Immature natural killer cell (primary cell): ENCODE data around the gene ZNF430. TPM values are rescaled to one million over a fixed set of nuclear protein-coding genes. Genes with fewer than 3 reads are reported as not detected.
"Not testable (repeated sequence)": the region's sequence is repeated elsewhere in the genome, so short reads cannot be mapped to it uniquely, and the experiment has no call there.

ENCODE experiments used
- DNase-seq, 3 donors: peaks; one replicate each; pipeline ENCODE4 v3.0.0; 2022; ENCODE audit warnings: mixed read lengths in 1 of 3
- H3K27ac Mint-ChIP-seq, 6 donors: one replicate each; pipeline ENCODE4 v1.8.0; 2020; ENCODE audit warnings: mixed read lengths in 6 of 6, mild to moderate bottlenecking in 5 of 6, inconsistent platforms in 4 of 6, moderate library complexity in 3 of 6
- H3K27me3 Mint-ChIP-seq, 3 donors: one replicate each; pipeline ENCODE4 v1.8.0; 2020 to 2021; ENCODE audit warnings: low read depth in 3 of 3, mild to moderate bottlenecking in 3 of 3, mixed read lengths in 3 of 3, moderate library complexity in 3 of 3, inconsistent platforms in 1 of 3
- H3K36me3 Mint-ChIP-seq, 3 donors: one replicate each; pipeline ENCODE4 v1.8.0; 2020; ENCODE audit warnings: mixed read lengths in 3 of 3, inconsistent platforms in 2 of 3, mild to moderate bottlenecking in 2 of 3
- H3K4me1 Mint-ChIP-seq, 2 donors: one replicate each; pipeline ENCODE4 v1.8.0; 2020; ENCODE audit warnings: inconsistent platforms in 2 of 2, mild to moderate bottlenecking in 2 of 2, mixed read lengths in 2 of 2, moderate library complexity in 1 of 2
- H3K4me3 Mint-ChIP-seq, 5 donors: one replicate each; pipeline ENCODE4 v1.8.0; 2020; ENCODE audit warnings: mild to moderate bottlenecking in 5 of 5, mixed read lengths in 5 of 5, inconsistent platforms in 3 of 5, moderate library complexity in 3 of 5
- H3K9me3 Mint-ChIP-seq, 6 donors: one replicate each; pipeline ENCODE4 v1.8.0; 2020; ENCODE audit warnings: mild to moderate bottlenecking in 6 of 6, mixed read lengths in 6 of 6, inconsistent platforms in 4 of 6, moderate library complexity in 3 of 6
- polyA plus RNA-seq, 3 donors: library from polyadenylated mRNA; unstranded; fragments of 300-500 nt; fragmentation: Illumina TruSeq; gene quantifications; one replicate each; pipeline ENCODE4 v1.2.3, GENCODE V29; 2021

Gene ZNF430
- polyA plus RNA-seq: 10 to 100 TPM; 11.7 to 38.7 (median 23.1) TPM

DNA sequence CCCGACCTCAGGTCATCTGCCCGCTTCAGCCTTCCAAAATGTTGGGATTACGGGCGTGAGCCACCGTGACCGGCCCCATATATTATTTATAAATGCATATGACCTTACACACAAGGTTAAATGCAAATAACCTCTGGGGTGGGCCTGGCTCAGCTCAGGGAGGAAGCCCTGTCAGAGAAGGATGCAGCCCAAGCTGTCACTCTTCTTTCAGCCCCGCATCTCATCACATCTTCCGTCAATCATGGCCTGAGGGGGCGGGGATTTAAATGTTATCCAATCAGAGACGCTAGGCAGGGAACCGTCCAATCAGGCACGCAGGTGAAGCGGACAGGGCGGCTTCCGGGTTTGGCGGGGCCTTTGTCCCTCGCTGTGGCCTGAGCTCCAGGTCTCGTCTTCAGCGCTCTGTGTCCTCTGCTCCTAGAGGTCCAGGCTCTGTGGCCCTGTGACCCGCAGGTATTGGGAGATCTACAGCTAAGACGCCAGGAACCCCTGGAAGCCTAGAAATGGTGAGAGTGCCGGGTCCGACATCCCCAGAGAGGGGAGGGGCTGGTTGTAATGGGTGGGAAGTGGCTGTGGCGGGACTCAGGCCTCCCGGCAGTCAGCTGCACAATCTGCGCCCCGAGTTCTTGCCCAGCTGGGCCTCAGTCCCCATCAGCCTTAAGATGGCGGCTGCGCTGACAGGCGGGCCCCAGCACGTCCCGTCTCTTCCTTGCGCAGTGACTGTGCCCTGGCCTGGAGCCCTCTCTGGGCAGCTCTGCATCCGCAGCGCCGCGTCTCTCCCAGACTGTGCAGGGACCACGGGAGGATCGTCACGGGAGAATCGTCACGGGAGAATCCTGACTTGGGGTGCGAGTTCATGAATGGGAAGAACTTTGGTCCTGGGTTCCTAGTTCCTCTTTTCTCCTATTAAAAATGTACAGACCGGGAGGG is at the start of gene ZNF430:
Gene ZNF430, plus strand, starts transcription at position 360 of the 930 bp plus-strand sequence. Its CDS starts 144 bp downstream, at position 504.
- H3K4me1 Mint-ChIP-seq: peaks cover 43 to 56% of the 10 kb centered on the region in 2 donors
- H3K4me3 Mint-ChIP-seq: peak within 1 kb of the TSS; percentile 99 to 100 (median 100)
- peak within 1 kb of the TSS; percentile 98 to 100 (median 99) for H3K27ac Mint-ChIP-seq
- no peaks in the 10 kb centered on the region for H3K9me3 Mint-ChIP-seq
- DNase-seq: peak; percentile 94 to 95 (median 94)
- H3K27me3 Mint-ChIP-seq: peaks cover 7 to 17% (median 10%) of the 10 kb centered on the region in 3 donors
- H3K36me3 Mint-ChIP-seq: peaks cover 5 to 16% (median 8%) of the 10 kb centered on the region in 3 donors

DNA sequence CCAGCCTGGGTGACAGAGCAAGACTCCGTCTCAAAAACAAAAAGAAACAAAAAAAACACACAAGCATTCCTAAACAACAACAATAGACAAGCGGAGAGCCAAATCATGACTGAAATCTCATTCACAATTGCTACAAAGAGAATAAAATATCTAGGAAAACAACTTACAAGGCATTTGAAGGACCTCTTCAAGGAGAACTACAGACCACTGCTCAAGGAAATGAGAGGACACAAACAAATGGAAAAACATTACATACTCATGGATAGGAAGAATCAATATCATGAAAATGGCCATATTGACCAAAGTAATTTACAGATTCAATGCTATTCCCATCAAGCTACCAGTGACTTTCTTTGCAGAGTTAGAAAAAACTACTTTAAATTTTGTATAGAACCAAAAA is 27.7 kb upstream of the ZNF430 start:
- not testable (repeated sequence) for H3K4me3 Mint-ChIP-seq, DNase-seq, H3K36me3 Mint-ChIP-seq, H3K4me1 Mint-ChIP-seq, H3K27ac Mint-ChIP-seq, H3K27me3 Mint-ChIP-seq
- peaks cover 8 to 18% (median 12%) of the 10 kb centered on the region in 6 donors for H3K9me3 Mint-ChIP-seq

DNA sequence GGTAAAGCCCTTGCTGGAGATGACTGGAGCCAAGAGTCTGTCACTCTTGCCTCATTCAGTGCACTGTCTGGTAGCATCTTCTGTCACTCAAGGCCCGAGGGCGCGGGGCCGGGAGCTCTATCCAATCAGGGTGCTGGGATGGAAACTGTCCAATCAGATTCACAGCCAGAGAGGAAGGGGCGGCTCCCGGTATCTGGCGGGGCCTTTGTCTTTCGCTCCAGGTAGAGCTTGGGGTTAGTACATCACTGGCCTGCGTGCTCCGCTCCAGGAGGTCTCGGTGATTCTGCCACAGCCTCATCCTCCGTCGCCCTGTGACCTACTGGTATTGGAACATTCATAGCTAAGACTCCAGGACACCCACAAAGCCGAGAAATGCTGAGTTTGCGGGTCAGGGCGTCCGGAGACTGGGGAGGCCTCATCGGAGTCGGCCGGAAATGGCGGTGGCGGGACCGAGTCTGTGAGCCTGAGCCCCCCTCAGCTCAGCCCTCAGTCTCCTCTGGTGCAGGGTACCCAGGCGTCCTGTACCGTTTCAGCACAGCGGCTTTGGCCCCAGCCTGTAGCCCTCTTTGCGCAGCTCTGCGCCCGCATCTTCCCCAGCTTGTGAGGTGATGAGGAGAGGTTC is 20.6 kb upstream of the ZNF430 start:
- no peaks in the 10 kb centered on the region for H3K9me3 Mint-ChIP-seq
- H3K4me1 Mint-ChIP-seq: peaks cover 8 to 12% of the 10 kb centered on the region in 2 donors
- H3K4me3 Mint-ChIP-seq: peak overlapping the region; percentile 84 to 89 (median 87)
- H3K27me3 Mint-ChIP-seq: peaks cover 0 to 5% (median 0%) of the 10 kb centered on the region in 3 donors
- no peaks in the 10 kb centered on the region for H3K36me3 Mint-ChIP-seq
- DNase-seq: peak; percentile 79 to 89 (median 85)
- peak overlapping the region in 4 of 6 donors; percentile 3 to 65 (median 46) for H3K27ac Mint-ChIP-seq

DNA sequence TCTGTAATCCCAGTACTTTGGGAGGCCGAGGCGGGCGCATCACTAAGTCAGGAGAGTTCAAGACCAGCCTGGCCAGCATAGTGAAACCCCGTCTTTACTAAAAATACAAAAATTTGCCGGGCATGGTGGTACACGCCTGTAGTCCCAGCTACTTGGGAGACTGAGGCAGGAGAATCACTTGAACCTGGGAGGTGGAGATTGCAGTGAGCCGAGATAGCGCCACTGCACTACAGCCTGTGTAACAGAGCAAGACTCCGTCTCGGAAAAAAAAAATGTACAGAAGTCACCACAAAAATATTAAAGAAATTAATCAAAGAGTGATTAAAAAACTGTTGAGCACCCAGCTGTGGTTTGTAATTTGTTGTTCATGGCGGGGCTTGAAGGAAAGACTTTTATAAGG is 781 bp downstream of the ZNF430 start:
- Mint-ChIP-seq H3K27ac (peak overlapping the region; percentile 98 to 100 (median 99)), H3K4me1 (peaks cover 47 to 63% of the 10 kb centered on the region in 2 donors), H3K36me3 (peaks cover 8 to 21% (median 12%) of the 10 kb centered on the region in 3 donors), H3K27me3 (peaks cover 7 to 18% (median 10%) of the 10 kb centered on the region in 3 donors), H3K4me3 (peak overlapping the region; percentile 99 to 100 (median 100))
- not testable (repeated sequence) for DNase-seq, H3K9me3 Mint-ChIP-seq

DNA sequence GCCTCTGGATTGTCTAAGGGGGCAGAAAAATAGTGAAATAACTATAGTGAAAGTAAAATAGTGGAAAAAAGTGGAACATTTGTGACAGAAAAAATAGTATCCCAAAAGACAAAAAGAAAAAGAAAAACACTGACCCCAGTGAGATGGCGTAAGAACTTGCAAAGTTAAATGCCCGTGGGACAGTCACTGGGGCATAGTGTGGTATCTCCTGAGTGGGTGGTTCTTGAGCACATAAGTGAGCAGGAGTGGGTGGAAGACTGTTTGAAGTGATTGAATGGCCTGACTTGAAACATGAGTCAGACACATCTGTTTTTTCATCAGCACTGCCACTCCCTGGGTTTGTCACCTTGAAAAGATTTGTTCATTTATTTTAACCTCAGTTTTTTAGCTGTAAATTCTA is 2.5 kb downstream of the ZNF430 start:
- Mint-ChIP-seq H3K27ac (peak overlapping the region; percentile 67 to 99 (median 87)), H3K27me3 (peaks cover 7 to 16% (median 10%) of the 10 kb centered on the region in 3 donors), H3K4me3 (peak overlapping the region in 4 of 5 donors; percentile 20 to 100 (median 62)), H3K36me3 (peaks cover 12 to 25% (median 12%) of the 10 kb centered on the region in 3 donors), H3K4me1 (peaks cover 63 to 80% of the 10 kb centered on the region in 2 donors), H3K9me3 (no peaks in the 10 kb centered on the region)
- DNase-seq: no peak

DNA sequence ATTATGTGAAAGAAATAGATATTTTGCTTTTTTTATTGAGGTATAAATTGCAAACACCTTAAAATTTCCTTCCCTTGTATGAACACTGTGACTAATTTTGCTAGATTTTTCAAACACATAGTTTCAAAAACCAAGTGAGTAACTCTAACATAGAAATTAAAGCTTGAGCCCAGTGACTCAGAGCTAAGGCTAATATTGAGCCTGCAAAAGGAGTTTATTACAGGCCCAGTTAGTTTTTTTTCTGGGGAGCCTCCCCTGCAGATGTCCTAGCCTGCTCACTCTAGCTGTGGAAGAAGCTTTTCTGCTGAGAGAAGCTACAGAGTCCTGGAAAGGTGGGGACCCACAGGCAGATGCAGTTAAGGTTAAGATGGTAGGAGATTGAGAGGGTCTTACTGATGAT is 3.4 kb downstream of the ZNF430 start:
- peak overlapping the region in 2 of 6 donors; percentile 11 to 99 for H3K27ac Mint-ChIP-seq
- no peaks in the 10 kb centered on the region for H3K9me3 Mint-ChIP-seq
- no peak overlapping the region for H3K4me3 Mint-ChIP-seq
- H3K4me1 Mint-ChIP-seq: peaks cover 72 to 89% of the 10 kb centered on the region in 2 donors
- peaks cover 7 to 15% (median 10%) of the 10 kb centered on the region in 3 donors for H3K27me3 Mint-ChIP-seq
- no peak for DNase-seq
- H3K36me3 Mint-ChIP-seq: peaks cover 12 to 25% (median 12%) of the 10 kb centered on the region in 3 donors

DNA sequence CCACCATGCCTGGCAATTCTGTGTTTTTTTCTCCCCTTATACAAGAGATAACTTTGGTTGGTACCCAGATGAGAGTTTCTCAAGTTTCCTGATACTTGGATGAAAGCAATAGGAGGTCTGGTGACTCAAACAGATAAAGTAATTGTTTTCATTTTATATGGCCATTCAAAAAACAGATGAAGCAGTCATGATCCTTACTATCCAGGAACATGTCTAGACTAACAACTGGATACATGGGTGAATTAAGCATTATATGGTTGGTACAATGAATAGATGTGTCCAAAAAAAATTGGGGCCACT is 8.5 kb downstream of the ZNF430 start:
- DNase-seq: no peak
- Mint-ChIP-seq H3K36me3 (peaks cover 6 to 28% (median 8%) of the 10 kb centered on the region in 3 donors), H3K4me1 (peaks cover 50 to 90% of the 10 kb centered on the region in 2 donors), H3K27me3 (peaks cover 0 to 2% (median 0%) of the 10 kb centered on the region in 3 donors), H3K9me3 (no peaks in the 10 kb centered on the region), H3K27ac (peak overlapping the region in 3 of 6 donors; percentile 9 to 74 (median 63)), H3K4me3 (peak overlapping the region in 1 of 5 donors; percentile 41)

DNA sequence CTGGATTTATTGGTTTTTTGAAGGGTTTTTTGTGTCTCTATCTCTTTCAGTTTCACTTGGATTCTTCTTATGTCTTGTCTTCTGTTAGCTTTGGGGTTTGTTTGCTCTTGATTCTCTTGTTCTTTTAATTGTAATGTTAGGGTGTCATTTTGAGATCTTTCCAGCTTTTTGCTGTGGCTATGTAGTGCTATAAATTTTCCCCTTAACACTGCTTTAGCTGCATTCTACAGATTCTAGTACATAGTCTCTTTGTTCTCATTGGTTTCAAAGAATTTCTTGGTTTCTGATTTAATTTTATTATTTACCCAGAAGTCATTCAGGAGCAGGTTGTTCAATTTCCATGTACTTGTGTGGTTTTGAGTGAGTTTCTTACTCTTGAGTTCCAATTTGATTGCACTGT is 24.6 kb downstream of the ZNF430 start:
- peaks cover 52 to 63% (median 53%) of the 10 kb centered on the region in 3 donors for H3K36me3 Mint-ChIP-seq
- peak overlapping the region in 1 of 6 donors; percentile 26 for H3K27ac Mint-ChIP-seq
- no peak overlapping the region for H3K4me3 Mint-ChIP-seq
- H3K9me3 Mint-ChIP-seq: peaks cover 12 to 43% (median 35%) of the 10 kb centered on the region in 6 donors
- no peak for DNase-seq
- H3K27me3 Mint-ChIP-seq: peaks cover 0 to 1% (median 0%) of the 10 kb centered on the region in 3 donors
- H3K4me1 Mint-ChIP-seq: peaks cover 27 to 53% of the 10 kb centered on the region in 2 donors

DNA sequence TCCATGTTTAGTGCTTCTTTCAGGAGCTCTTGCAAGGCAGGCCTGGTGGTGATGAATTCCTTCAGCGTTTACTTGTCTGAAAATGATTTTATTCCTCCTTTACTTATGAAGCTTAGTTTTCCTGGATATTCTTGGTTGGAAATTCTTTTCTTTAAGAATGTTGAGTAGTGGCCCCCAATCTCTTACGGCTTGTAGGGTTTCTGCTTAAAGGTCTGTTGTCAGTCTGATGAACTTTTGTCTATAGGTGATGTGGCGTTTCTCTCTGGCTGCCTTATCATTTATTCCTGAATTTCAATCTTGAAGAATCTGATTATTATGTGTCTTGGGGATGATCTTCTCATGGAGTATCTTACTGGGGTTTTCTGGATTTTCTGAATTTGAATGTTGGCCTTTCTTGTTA is 26.0 kb downstream of the ZNF430 start:
- Mint-ChIP-seq H3K27me3 (peaks cover 0 to 1% (median 0%) of the 10 kb centered on the region in 3 donors), H3K36me3 (peaks cover 51 to 61% (median 58%) of the 10 kb centered on the region in 3 donors), H3K4me3 (no peak overlapping the region), H3K4me1 (peaks cover 27 to 53% of the 10 kb centered on the region in 2 donors), H3K9me3 (peaks cover 12 to 46% (median 36%) of the 10 kb centered on the region in 6 donors), H3K27ac (no peak overlapping the region)
- DNase-seq: no peak

DNA sequence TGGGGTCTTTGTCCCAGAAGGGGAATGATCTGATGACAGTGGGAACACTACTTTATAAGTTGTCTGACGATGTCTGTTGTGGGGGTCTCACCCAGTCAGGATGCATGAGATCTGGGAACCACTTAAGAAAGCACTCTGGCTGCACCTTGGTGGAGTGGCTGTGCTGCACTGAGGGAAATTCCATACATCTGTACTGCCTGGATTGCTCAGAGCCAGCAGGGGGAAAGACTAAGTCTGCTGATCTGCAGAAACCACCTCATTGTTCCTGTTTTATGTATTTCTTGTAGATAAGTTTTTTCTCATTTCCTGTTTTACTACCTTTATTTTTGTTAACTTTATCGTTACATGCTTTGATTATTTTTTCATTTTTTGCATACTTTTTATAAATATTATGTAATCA is 27.3 kb downstream of the ZNF430 start:
- DNase-seq: no peak
- H3K36me3 Mint-ChIP-seq: peaks cover 58 to 67% (median 65%) of the 10 kb centered on the region in 3 donors
- peaks cover 13 to 53% (median 42%) of the 10 kb centered on the region in 6 donors for H3K9me3 Mint-ChIP-seq
- peaks cover 28 to 52% of the 10 kb centered on the region in 2 donors for H3K4me1 Mint-ChIP-seq
- peaks cover 0 to 1% (median 0%) of the 10 kb centered on the region in 3 donors for H3K27me3 Mint-ChIP-seq
- peak overlapping the region in 4 of 6 donors; percentile 10 to 82 (median 56) for H3K27ac Mint-ChIP-seq
- no peak overlapping the region for H3K4me3 Mint-ChIP-seq

DNA sequence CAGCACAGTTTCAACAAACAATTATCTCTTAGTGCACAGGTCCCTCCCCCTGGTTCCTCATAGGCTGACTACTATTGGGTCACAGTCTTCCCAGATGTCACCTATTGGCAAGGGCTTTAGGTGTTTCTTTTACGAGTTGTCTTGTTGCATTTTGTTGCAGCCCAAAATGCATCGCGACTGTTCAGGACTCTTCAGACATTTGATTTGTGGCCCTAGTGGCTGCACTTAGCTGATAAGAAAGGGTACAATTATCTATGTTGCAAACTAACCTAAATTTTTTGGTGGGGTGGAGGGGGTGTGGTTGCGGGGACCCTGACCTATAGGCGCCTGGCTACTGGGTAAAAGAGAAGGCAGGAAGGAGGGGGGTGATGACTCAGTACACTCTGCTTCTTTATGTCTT is 32.4 kb downstream of the ZNF430 start:
- Mint-ChIP-seq H3K27me3 (peaks cover 0 to 1% (median 0%) of the 10 kb centered on the region in 3 donors), H3K4me3 (no peak overlapping the region), H3K36me3 (peaks cover 52 to 62% (median 61%) of the 10 kb centered on the region in 3 donors), H3K27ac (no peak overlapping the region), H3K4me1 (peaks cover 0 to 2% of the 10 kb centered on the region in 2 donors), H3K9me3 (peaks cover 14 to 47% (median 38%) of the 10 kb centered on the region in 6 donors)
- DNase-seq: no peak

DNA sequence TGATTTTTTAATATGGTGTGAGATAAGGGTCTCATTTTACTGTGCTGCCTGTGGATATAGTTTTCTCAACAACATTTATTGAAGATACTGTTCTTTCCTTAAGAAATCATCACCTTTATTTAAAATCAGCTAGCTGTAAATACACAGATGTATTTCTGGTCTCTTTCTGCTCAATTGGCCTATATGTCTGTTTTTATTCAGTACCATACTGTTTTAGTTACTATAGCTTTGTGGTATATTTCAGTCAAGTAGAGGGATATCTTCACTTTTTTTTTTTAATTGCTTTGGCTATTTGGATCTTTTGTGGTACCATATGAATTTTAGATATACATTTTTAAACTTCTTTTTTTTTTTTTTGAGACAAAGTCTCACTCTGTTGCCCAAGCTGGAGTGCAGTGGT is 44.9 kb downstream of the ZNF430 start:
- H3K36me3 Mint-ChIP-seq: peaks cover 17 to 32% (median 22%) of the 10 kb centered on the region in 3 donors
- peaks cover 0 to 29% (median 6%) of the 10 kb centered on the region in 6 donors for H3K9me3 Mint-ChIP-seq
- no peak overlapping the region for H3K27ac Mint-ChIP-seq
- DNase-seq: no peak
- no peaks in the 10 kb centered on the region for H3K4me1 Mint-ChIP-seq
- no peak overlapping the region for H3K4me3 Mint-ChIP-seq
- H3K27me3 Mint-ChIP-seq: no peaks in the 10 kb centered on the region
